RWPE2 (cell line): ENCODE measurements around the gene PHOSPHO2.

Source experiments
- ATAC-seq: fragments of 200-7000 bp; cut with Tn5 transposase; 3 replicates; pipeline ENCODE4 v1.9.1; 2021; ENCODE audit warnings: low read depth
- DNase-seq: peaks from one replicate; pipeline ENCODE4 v3.0.0-alpha.2; 2020; ENCODE audit warnings: low spot score
- H3K27ac ChIP-seq: fragments of 450-650 bp; 2 replicates; pipeline ENCODE4 v1.5.1; 2017; ENCODE audit warnings: mild to moderate bottlenecking; ENCODE audit not compliant: poor library complexity, severe bottlenecking
- H3K27me3 ChIP-seq: fragments of 250-450 bp; sonication (Bioruptor Pico); 2 replicates; pipeline ENCODE4 v1.5.1; 2021; ENCODE audit warnings: mild to moderate bottlenecking, moderate library complexity; ENCODE audit not compliant: insufficient read depth, poor library complexity, severe bottlenecking
- H3K36me3 ChIP-seq: fragments of 250-450 bp; sonication (Bioruptor Pico); 2 replicates; pipeline ENCODE4 v1.5.1; 2020; ENCODE audit warnings: low read depth, mild to moderate bottlenecking, moderate library complexity
- H3K4me1 ChIP-seq: fragments of 250-450 bp; sonication (Bioruptor Pico); 2 replicates; pipeline ENCODE4 v1.5.1; 2021; ENCODE audit warnings: mild to moderate bottlenecking, moderate library complexity; ENCODE audit not compliant: insufficient read depth, poor library complexity, severe bottlenecking
- H3K4me3 ChIP-seq: fragments of 250-450 bp; sonication (Bioruptor Pico); 2 replicates; pipeline ENCODE4 v1.5.1; 2021; ENCODE audit warnings: mild to moderate bottlenecking, moderate library complexity; ENCODE audit not compliant: severe bottlenecking
- H3K9me3 ChIP-seq: fragments of 250-450 bp; sonication (Bioruptor Pico); 2 replicates; pipeline ENCODE4 v1.5.1; 2021; ENCODE audit warnings: mild to moderate bottlenecking, moderate library complexity; ENCODE audit not compliant: severe bottlenecking
- CTCF ChIP-seq: fragments of 450-650 bp; IDR thresholded peaks from one replicate; pipeline ENCODE4 v1.5.1; 2017; ENCODE audit warnings: mild to moderate bottlenecking, moderate library complexity; ENCODE audit not compliant: poor library complexity, severe bottlenecking

The PHOSPHO2 gene

DNA sequence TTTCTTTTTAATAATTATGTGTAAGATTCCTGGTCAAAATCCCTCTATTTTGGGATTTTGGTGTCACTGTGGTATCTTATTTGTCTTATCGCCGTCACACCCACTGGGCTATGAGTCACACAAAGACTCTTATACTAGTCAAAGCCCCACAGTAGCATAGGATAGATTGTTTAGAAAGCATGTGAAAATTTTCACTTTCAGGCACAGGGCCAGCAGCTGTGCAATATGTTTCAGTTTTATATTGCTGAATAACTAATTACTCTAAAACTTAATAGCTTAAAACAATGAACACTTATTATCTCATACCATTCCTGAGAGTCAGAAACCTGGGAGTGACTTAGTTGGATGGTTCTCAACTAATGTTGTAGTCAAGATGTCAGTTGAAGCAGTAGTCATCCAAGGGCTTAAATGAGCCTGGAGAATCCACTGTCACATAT is 24.0 kb upstream of the PHOSPHO2 start:
- Histone ChIP-seq H3K27ac (no peak overlapping the region), H3K9me3 (no peaks in the 10 kb centered on the region), H3K4me1 (no peaks in the 10 kb centered on the region), H3K36me3 (no peaks in the 10 kb centered on the region), H3K27me3 (no peaks in the 10 kb centered on the region), H3K4me3 (no peak overlapping the region)
- no peak for DNase-seq
- no peak for TF ChIP-seq CTCF
- ATAC-seq: no peak

DNA sequence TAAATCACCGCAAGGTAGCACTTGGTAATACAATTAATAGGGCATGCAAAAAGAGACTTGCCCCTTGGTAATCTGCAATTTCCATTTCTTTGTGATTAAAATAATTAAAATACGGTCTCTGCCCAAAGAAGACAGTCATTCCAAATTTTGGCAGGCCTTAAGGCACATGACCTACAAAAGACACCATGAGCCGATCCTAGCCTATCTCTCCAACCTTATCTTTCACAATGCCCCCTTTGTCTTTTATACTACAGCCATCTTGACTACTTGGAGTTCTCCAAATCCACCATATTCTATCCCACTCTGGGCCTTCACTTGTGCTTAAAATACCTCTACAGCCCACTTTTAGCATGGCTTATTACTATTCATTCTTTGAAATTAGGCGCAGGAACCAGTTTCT is 23.3 kb upstream of the PHOSPHO2 start:
- no peaks in the 10 kb centered on the region for H3K27me3 ChIP-seq
- TF ChIP-seq CTCF: no peak
- no peak overlapping the region for H3K4me3 ChIP-seq
- ATAC-seq (no peak), DNase-seq (no peak)
- H3K36me3 ChIP-seq: no peaks in the 10 kb centered on the region
- H3K27ac ChIP-seq: no peak overlapping the region
- H3K4me1 ChIP-seq: no peaks in the 10 kb centered on the region
- no peaks in the 10 kb centered on the region for H3K9me3 ChIP-seq

DNA sequence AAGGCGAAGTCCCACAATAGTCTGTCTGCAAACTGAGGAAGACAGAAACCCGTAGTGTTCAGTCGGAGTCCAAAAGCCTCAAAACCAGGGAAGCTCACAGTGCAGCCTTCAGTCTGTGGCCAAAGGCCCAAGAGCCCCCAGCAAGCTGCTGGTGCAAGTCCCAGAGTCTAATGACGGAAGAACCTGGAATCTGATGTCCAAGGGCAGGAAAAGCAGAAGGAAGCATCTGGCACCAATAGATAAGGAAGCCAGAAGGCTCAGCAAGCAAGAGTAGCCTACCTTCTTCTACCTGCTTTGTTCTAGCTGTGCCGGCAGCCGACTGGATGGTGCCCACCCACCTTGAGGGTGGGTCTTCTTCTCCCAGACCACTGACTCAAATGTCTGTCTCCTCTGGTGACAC is 21.9 kb upstream of the PHOSPHO2 start:
- H3K4me3 ChIP-seq: no peak overlapping the region
- TF ChIP-seq CTCF: no peak
- no peaks in the 10 kb centered on the region for H3K9me3 ChIP-seq
- H3K4me1 ChIP-seq: no peaks in the 10 kb centered on the region
- no peaks in the 10 kb centered on the region for H3K36me3 ChIP-seq
- no peak overlapping the region for H3K27ac ChIP-seq
- no peaks in the 10 kb centered on the region for H3K27me3 ChIP-seq
- no peak for DNase-seq
- ATAC-seq: no peak

- H3K27ac ChIP-seq: no peak overlapping the region
- TF ChIP-seq CTCF: no peak
- no peaks in the 10 kb centered on the region for H3K9me3 ChIP-seq
- ATAC-seq (no peak), DNase-seq (no peak)
- H3K4me1 ChIP-seq: no peaks in the 10 kb centered on the region
- no peaks in the 10 kb centered on the region for H3K27me3 ChIP-seq
- H3K4me3 ChIP-seq: no peak overlapping the region
- H3K36me3 ChIP-seq: no peaks in the 10 kb centered on the region
These were observed 21.2 kb upstream of the PHOSPHO2 start for GRCh38 chr2:169673106-169673505.

GRCh38 chr2:169673921-169674320 is 20.3 kb upstream of the PHOSPHO2 start:
- Histone ChIP-seq H3K9me3 (no peaks in the 10 kb centered on the region), H3K27ac (no peak overlapping the region), H3K27me3 (no peaks in the 10 kb centered on the region), H3K4me1 (no peaks in the 10 kb centered on the region), H3K36me3 (no peaks in the 10 kb centered on the region), H3K4me3 (no peak overlapping the region)
- TF ChIP-seq CTCF: no peak
- DNase-seq (no peak), ATAC-seq (no peak)
